HEK293 (cell line): Measurements from ENCODE around the gene IMP3.

Source experiments
- CTCF ChIA-PET: fragments of 350-600 bp; formaldehyde crosslinking; extraction: SDS; loops from one replicate; lab custom pipeline; 2021; ENCODE audit warnings: antibody characterized with exemption; lab: Yijun Ruan, JAX
- POLR2A ChIA-PET: fragments of 300-600 bp; formaldehyde crosslinking; extraction: SDS; loops from one replicate; lab custom pipeline; 2020; ENCODE audit warnings: antibody characterized with exemption, inconsistent platforms; lab: Yijun Ruan, JAX
- H3K27ac ChIP-seq: fragments of 200-500 bp; sonication (Bioruptor generic); 2 replicates; pipeline ENCODE4 v1.5.1; 2014; ENCODE audit warnings: low read depth, low read length, control low read depth, inconsistent platforms; ENCODE audit errors: extremely low read depth
- H3K36me3 ChIP-seq, 2 experiments: fragments of 200-500 bp in 1 of 2; sonication (Bioruptor generic) in 1 of 2; 1 replicate in 1 of 2; 2 replicates in 1 of 2; pipeline ENCODE4 v1.5.1; 2014 to 2017; ENCODE audit warnings: inconsistent platforms in 2 of 2, low read length in 2 of 2; ENCODE audit not compliant: control insufficient read depth in 2 of 2, insufficient read depth in 1 of 2
- H3K4me1 ChIP-seq: fragments of 200-500 bp; sonication (Bioruptor generic); 2 replicates; pipeline ENCODE4 v1.5.1; 2014; ENCODE audit warnings: mild to moderate bottlenecking, low read length, inconsistent platforms; ENCODE audit not compliant: control insufficient read depth, insufficient read depth
- H3K4me3 ChIP-seq: 2 replicates; pipeline ENCODE4 v1.5.1; 2011; ENCODE audit warnings: low read depth, mild to moderate bottlenecking, control low read depth, low read length, moderate library complexity
- H3K9me3 ChIP-seq: fragments of 200-500 bp; sonication (Bioruptor generic); 2 replicates; pipeline ENCODE4 v1.5.1; 2014; ENCODE audit warnings: low read depth, low read length, inconsistent platforms; ENCODE audit not compliant: control insufficient read depth, insufficient read depth
- BCL11B ChIP-seq: fragments of 450-650 bp; formaldehyde crosslinking; IDR thresholded peaks from 2 replicates; pipeline ENCODE4 v1.5.1; 2016; ENCODE audit warnings: low read depth, missing biosample characterization, missing genetic modification characterization
- GLIS1 ChIP-seq: fragments of 450-650 bp; formaldehyde crosslinking; IDR thresholded peaks from 2 replicates; pipeline ENCODE4 v1.5.1; 2016; ENCODE audit warnings: missing biosample characterization, missing genetic modification characterization
- GLIS2 ChIP-seq: fragments of 450-650 bp; formaldehyde crosslinking; IDR thresholded peaks from 2 replicates; pipeline ENCODE4 v1.5.1; 2016; ENCODE audit warnings: missing biosample characterization, missing genetic modification characterization
- HOXC10 ChIP-seq: sonication (generic); formaldehyde crosslinking; IDR thresholded peaks from 2 replicates; pipeline ENCODE4 v1.8.1; 2023; ENCODE audit warnings: mild to moderate bottlenecking, missing genetic modification reagents
- TRIM28 ChIP-seq: IDR thresholded peaks from 2 replicates; pipeline ENCODE4 v1.6.1; 2011; ENCODE audit warnings: low read length, control low read depth, borderline replicate concordance
- ZBTB21 ChIP-seq: fragments of 450-650 bp; formaldehyde crosslinking; IDR thresholded peaks from 2 replicates; pipeline ENCODE4 v1.5.1; 2017; ENCODE audit warnings: missing biosample characterization, missing genetic modification characterization
- ZNF112 ChIP-seq: fragments of 450-650 bp; formaldehyde crosslinking; IDR thresholded peaks from 2 replicates; pipeline ENCODE4 v1.5.0; 2017; ENCODE audit warnings: missing biosample characterization, missing genetic modification characterization
- ZNF175 ChIP-seq: fragments of 450-650 bp; formaldehyde crosslinking; IDR thresholded peaks from 2 replicates; pipeline ENCODE4 v1.5.1; 2016; ENCODE audit warnings: missing biosample characterization, missing genetic modification characterization
- ZNF19 ChIP-seq: fragments of 450-650 bp; formaldehyde crosslinking; IDR thresholded peaks from 2 replicates; pipeline ENCODE4; 2016; ENCODE audit warnings: missing biosample characterization, missing genetic modification characterization, low read depth
- ZNF24 ChIP-seq: fragments of 450-650 bp; formaldehyde crosslinking; IDR thresholded peaks from 2 replicates; pipeline ENCODE4 v1.5.1; 2016; ENCODE audit warnings: missing biosample characterization, missing genetic modification characterization
- ZNF621 ChIP-seq: fragments of 450-650 bp; formaldehyde crosslinking; IDR thresholded peaks from 2 replicates; pipeline ENCODE4 v1.5.1; 2017; ENCODE audit warnings: missing biosample characterization, missing genetic modification characterization
- ZNF670 ChIP-seq: fragments of 450-650 bp; formaldehyde crosslinking; IDR thresholded peaks from 2 replicates; pipeline ENCODE4 v1.5.1; 2016; ENCODE audit warnings: missing biosample characterization, missing genetic modification characterization, low read depth
- ZNF701 ChIP-seq: fragments of 450-650 bp; formaldehyde crosslinking; IDR thresholded peaks from 2 replicates; pipeline ENCODE4 v1.5.1; 2016; ENCODE audit warnings: missing biosample characterization, missing genetic modification characterization
- ZNF747 ChIP-seq: fragments of 450-650 bp; formaldehyde crosslinking; IDR thresholded peaks from 2 replicates; pipeline ENCODE4 v1.5.1; 2016; ENCODE audit warnings: missing biosample characterization, missing genetic modification characterization
- ZNF776 ChIP-seq: fragments of 450-650 bp; formaldehyde crosslinking; IDR thresholded peaks from 2 replicates; pipeline ENCODE4 v1.5.0; 2017; ENCODE audit warnings: missing biosample characterization, missing genetic modification characterization, borderline replicate concordance
- ZNF791 ChIP-seq: fragments of 450-650 bp; formaldehyde crosslinking; IDR thresholded peaks from 2 replicates; pipeline ENCODE4 v1.5.1; 2016; ENCODE audit warnings: missing biosample characterization, missing genetic modification characterization
- ZNF837 ChIP-seq: fragments of 450-650 bp; formaldehyde crosslinking; IDR thresholded peaks from 2 replicates; pipeline ENCODE4 v1.5.1; 2016; ENCODE audit warnings: missing biosample characterization, missing genetic modification characterization
- ZSCAN30 ChIP-seq: fragments of 450-650 bp; IDR thresholded peaks from 2 replicates; pipeline ENCODE4 v1.5.1; 2018; ENCODE audit warnings: missing biosample characterization, mild to moderate bottlenecking, missing genetic modification characterization, moderate library complexity
- TF ChIP-seq, protein P1 (sequence below): IDR thresholded peaks from 2 replicates; pipeline ENCODE4 v1.6.1; 2011; ENCODE audit warnings: mild to moderate bottlenecking, low read depth, low read length, borderline replicate concordance
- TF ChIP-seq, protein P2 (sequence below): fragments of 450-650 bp; formaldehyde crosslinking; IDR thresholded peaks from 2 replicates; pipeline ENCODE4 v1.5.1; 2016; ENCODE audit warnings: missing biosample characterization, missing genetic modification characterization
- TF ChIP-seq, protein P3 (sequence below): fragments of 450-650 bp; formaldehyde crosslinking; IDR thresholded peaks from 2 replicates; pipeline ENCODE4 v1.5.1; 2017; ENCODE audit warnings: missing biosample characterization, missing genetic modification characterization
- TF ChIP-seq, protein P4 (sequence below): fragments of 450-650 bp; formaldehyde crosslinking; IDR thresholded peaks from 2 replicates; pipeline ENCODE4 v1.5.1; 2016; ENCODE audit warnings: missing biosample characterization, missing genetic modification characterization
- TF ChIP-seq, protein P5 (sequence below): fragments of 450-650 bp; formaldehyde crosslinking; IDR thresholded peaks from 2 replicates; pipeline ENCODE4 v1.5.1; 2017; ENCODE audit warnings: missing biosample characterization, missing genetic modification characterization
- TF ChIP-seq, protein P6 (sequence below): fragments of 450-650 bp; formaldehyde crosslinking; IDR thresholded peaks from 2 replicates; pipeline ENCODE4 v1.5.1; 2017; ENCODE audit warnings: missing biosample characterization, mild to moderate bottlenecking, missing genetic modification characterization, moderate library complexity

IMP3 gene

DNA sequence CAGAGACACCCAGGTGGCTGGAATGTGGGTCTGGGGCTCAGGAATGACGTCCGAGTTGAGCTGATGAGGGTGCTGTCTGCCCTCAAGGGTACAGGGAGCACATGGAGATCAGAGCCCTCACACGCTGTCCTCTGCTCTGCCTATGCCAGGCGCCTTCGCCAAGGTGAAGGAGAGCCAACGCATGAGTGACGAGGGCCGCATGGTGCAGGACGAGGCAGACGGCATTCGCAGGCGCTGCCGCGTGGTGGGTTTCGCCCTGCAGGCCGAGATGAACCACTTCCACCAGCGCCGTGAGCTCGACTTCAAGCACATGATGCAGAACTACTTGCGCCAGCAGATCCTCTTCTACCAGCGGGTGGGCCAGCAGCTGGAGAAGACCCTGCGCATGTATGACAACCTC, 16.8 kb upstream of the IMP3 start:
- no peak for TF ChIP-seq GLIS2
- no peak for TF ChIP-seq ZNF24 (tag by site-specific recombination)
- TF ChIP-seq, protein P1, sequence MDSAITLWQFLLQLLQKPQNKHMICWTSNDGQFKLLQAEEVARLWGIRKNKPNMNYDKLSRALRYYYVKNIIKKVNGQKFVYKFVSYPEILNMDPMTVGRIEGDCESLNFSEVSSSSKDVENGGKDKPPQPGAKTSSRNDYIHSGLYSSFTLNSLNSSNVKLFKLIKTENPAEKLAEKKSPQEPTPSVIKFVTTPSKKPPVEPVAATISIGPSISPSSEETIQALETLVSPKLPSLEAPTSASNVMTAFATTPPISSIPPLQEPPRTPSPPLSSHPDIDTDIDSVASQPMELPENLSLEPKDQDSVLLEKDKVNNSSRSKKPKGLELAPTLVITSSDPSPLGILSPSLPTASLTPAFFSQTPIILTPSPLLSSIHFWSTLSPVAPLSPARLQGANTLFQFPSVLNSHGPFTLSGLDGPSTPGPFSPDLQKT, result no peak
- TF ChIP-seq ZNF19 (tag by site-specific recombination), result no peak
- no peak for TF ChIP-seq ZNF112 (tag by site-specific recombination)
- TF ChIP-seq, protein P2, sequence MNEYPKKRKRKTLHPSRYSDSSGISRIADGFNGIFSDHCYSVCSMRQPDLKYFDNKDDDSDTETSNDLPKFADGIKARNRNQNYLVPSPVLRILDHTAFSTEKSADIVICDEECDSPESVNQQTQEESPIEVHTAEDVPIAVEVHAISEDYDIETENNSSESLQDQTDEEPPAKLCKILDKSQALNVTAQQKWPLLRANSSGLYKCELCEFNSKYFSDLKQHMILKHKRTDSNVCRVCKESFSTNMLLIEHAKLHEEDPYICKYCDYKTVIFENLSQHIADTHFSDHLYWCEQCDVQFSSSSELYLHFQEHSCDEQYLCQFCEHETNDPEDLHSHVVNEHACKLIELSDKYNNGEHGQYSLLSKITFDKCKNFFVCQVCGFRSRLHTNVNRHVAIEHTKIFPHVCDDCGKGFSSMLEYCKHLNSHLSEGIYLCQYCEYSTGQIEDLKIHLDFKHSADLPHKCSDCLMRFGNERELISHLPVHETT (tag by site-specific recombination), result no peak
- no peak for TF ChIP-seq ZNF670
- TF ChIP-seq, protein P3, sequence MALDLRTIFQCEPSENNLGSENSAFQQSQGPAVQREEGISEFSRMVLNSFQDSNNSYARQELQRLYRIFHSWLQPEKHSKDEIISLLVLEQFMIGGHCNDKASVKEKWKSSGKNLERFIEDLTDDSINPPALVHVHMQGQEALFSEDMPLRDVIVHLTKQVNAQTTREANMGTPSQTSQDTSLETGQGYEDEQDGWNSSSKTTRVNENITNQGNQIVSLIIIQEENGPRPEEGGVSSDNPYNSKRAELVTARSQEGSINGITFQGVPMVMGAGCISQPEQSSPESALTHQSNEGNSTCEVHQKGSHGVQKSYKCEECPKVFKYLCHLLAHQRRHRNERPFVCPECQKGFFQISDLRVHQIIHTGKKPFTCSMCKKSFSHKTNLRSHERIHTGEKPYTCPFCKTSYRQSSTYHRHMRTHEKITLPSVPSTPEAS (tag by site-specific recombination), result no peak
- no peak for TF ChIP-seq ZNF175 (tag by site-specific recombination)
- TF ChIP-seq HOXC10 (CRISPR knock-in tag), result no peak
- no peak for TF ChIP-seq ZNF791 (tag by site-specific recombination)
- TF ChIP-seq ZNF837 (tag by site-specific recombination), result no peak
- TF ChIP-seq, protein P4, sequence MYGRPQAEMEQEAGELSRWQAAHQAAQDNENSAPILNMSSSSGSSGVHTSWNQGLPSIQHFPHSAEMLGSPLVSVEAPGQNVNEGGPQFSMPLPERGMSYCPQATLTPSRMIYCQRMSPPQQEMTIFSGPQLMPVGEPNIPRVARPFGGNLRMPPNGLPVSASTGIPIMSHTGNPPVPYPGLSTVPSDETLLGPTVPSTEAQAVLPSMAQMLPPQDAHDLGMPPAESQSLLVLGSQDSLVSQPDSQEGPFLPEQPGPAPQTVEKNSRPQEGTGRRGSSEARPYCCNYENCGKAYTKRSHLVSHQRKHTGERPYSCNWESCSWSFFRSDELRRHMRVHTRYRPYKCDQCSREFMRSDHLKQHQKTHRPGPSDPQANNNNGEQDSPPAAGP (tag by site-specific recombination), result no peak
- no peak for TF ChIP-seq ZSCAN30 (tag by site-specific recombination)
- no peak for TF ChIP-seq ZBTB21 (tag by site-specific recombination)
- TF ChIP-seq ZNF701 (tag by site-specific recombination), result no peak
- TF ChIP-seq, protein P5, sequence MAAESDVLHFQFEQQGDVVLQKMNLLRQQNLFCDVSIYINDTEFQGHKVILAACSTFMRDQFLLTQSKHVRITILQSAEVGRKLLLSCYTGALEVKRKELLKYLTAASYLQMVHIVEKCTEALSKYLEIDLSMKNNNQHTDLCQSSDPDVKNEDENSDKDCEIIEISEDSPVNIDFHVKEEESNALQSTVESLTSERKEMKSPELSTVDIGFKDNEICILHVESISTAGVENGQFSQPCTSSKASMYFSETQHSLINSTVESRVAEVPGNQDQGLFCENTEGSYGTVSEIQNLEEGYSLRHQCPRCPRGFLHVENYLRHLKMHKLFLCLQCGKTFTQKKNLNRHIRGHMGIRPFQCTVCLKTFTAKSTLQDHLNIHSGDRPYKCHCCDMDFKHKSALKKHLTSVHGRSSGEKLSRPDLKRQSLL (tag by site-specific recombination), result no peak
- TF ChIP-seq TRIM28, result no peak
- TF ChIP-seq ZNF776 (tag by site-specific recombination), result no peak
- no peak for TF ChIP-seq ZNF621 (tag by site-specific recombination)
- Histone ChIP-seq H3K4me1 (no peaks in the 10 kb centered on the region), H3K27ac (no peak overlapping the region), H3K4me3 (no peak overlapping the region), H3K36me3 (peaks cover 0 to 9% of the 10 kb centered on the region in 2 experiments; a peak in 1 of 3 replicates), H3K9me3 (no peaks in the 10 kb centered on the region)
- ChIA-PET CTCF (no interaction called here), POLR2A (no interaction called here)

DNA sequence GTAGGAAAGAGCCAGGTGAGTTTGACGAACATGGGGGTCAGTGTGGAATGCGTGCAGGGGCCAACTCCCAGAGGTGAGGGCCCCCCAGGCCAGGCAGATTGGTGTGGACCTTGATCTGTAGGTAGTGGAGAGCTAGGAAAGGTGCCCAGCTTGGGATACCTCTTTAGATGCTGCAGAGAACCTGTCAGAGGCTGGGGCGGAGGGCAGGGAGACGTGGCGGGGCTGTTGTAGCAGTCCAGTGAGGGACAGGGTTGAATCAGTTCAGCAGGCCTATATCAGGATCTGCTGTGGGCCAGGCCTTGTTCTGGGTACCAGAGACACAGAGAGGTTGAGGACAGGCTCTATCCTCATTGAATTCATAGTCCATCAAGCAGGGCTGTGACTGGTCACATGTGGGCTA, 16.3 kb upstream of the IMP3 start:
- ChIA-PET POLR2A (no interaction called here), CTCF (no interaction called here)
- no peak overlapping the region for H3K27ac ChIP-seq
- TF ChIP-seq GLIS1 (no peak), BCL11B (tag by site-specific recombination) (no peak), ZNF747 (tag by site-specific recombination) (no peak)
- TF ChIP-seq, protein P6, sequence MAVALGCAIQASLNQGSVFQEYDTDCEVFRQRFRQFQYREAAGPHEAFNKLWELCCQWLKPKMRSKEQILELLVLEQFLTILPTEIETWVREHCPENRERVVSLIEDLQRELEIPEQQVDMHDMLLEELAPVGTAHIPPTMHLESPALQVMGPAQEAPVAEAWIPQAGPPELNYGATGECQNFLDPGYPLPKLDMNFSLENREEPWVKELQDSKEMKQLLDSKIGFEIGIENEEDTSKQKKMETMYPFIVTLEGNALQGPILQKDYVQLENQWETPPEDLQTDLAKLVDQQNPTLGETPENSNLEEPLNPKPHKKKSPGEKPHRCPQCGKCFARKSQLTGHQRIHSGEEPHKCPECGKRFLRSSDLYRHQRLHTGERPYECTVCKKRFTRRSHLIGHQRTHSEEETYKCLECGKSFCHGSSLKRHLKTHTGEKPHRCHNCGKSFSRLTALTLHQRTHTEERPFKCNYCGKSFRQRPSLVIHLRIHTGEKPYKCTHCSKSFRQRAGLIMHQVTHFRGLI (tag by site-specific recombination), result no peak
- peaks cover 0 to 9% of the 10 kb centered on the region in 2 experiments; a peak in 1 of 3 replicates for H3K36me3 ChIP-seq
- no peaks in the 10 kb centered on the region for H3K4me1 ChIP-seq
- H3K9me3 ChIP-seq, result no peaks in the 10 kb centered on the region
- no peak overlapping the region for H3K4me3 ChIP-seq
